HepG2 (cell line): Measurements from ENCODE around the gene CRISPLD2. TPM values are rescaled to one million over a fixed set of nuclear protein-coding genes. Genes with fewer than 3 reads are reported as not detected.

Source experiments
- ATAC-seq: fragments of 200-7000 bp; cut with Tn5 transposase; 3 replicates; pipeline ENCODE4 v1.9.1; 2020; ENCODE audit warnings: mild to moderate bottlenecking, moderate library complexity
- BruUV-seq: library from RNA; stranded (reverse); fragments of 400-500 nt; replicated peaks from 2 replicates; lab custom pipeline; 2021; lab: Mats Ljungman, UMichigan
- CTCF ChIA-PET: fragments of 300-600 bp; formaldehyde crosslinking; extraction: SDS; loops from one replicate; lab custom pipeline; 2021; ENCODE audit warnings: low total read pairs, inconsistent platforms, low intra/inter-chr PET ratio; lab: Yijun Ruan, JAX
- POLR2A ChIA-PET: fragments of 350-600 bp; sonication (Branson Sonifier 250); formaldehyde crosslinking; loops from one replicate; lab custom pipeline; 2020; ENCODE audit warnings: antibody characterized with exemption, inconsistent platforms; lab: Yijun Ruan, JAX
- DNase-seq: peaks from one replicate; pipeline ENCODE4 v3.0.0-alpha.2; 2015; ENCODE audit warnings: low spot score
- FAIRE-seq: peaks from 3 replicates; lab custom pipeline; 2011; peaks lifted over from hg19 to GRCh38; lab: Jason Lieb, UNC
- H2AFZ ChIP-seq: one replicate; pipeline ENCODE4 v1.6.1; 2011; ENCODE audit warnings: low read length, inconsistent platforms
- H3K27ac ChIP-seq: fragments of 300-600 bp; 3 replicates; pipeline ENCODE4 v1.8.0; 2011; ENCODE audit warnings: mixed run types, mild to moderate bottlenecking, mixed read lengths, low read length, inconsistent platforms; ENCODE audit not compliant: insufficient read depth; ENCODE audit errors: extremely low read length
- H3K27me3 ChIP-seq, 2 experiments: fragments of 200-600 bp in 1 of 2; 2 replicates in 1 of 2; 3 replicates in 1 of 2; pipeline versions ENCODE4 v1.6.0 to v1.8.0; 2011; ENCODE audit warnings: low read length in 2 of 2, mild to moderate bottlenecking in 2 of 2, moderate library complexity in 2 of 2, inconsistent platforms in 1 of 2; ENCODE audit not compliant: insufficient read depth in 2 of 2, control insufficient read depth in 1 of 2
- H3K36me3 ChIP-seq, 2 experiments: fragments of 200-600 bp in 1 of 2; replicated peaks in 1 of 2; 2 replicates in 1 of 2; 3 replicates in 1 of 2; pipeline versions ENCODE4 v1.5.1 to v1.8.0; 2011; ENCODE audit warnings: low read length in 2 of 2, inconsistent platforms in 1 of 2; ENCODE audit not compliant: insufficient read depth in 2 of 2, control insufficient read depth in 1 of 2
- H3K4me1 ChIP-seq: 2 replicates; pipeline ENCODE4 v1.5.1; 2012; ENCODE audit warnings: low read length, inconsistent platforms; ENCODE audit not compliant: insufficient read depth
- H3K4me2 ChIP-seq: 2 replicates; pipeline ENCODE4 v1.6.0; 2011; ENCODE audit warnings: low read depth, low read length, inconsistent platforms
- H3K4me3 ChIP-seq, 3 experiments: fragments of 200-600 bp in 1 of 3; sonication (generic), shearing (Covaris generic) in 1 of 3; replicated peaks in 1 of 3; 2 replicates each; pipeline ENCODE4 v1.5.1; 2011 to 2016; ENCODE audit warnings: low read length in 3 of 3, inconsistent platforms in 2 of 3, low read depth in 2 of 3, mild to moderate bottlenecking in 2 of 3, control low read depth in 1 of 3, mixed read lengths in 1 of 3; ENCODE audit not compliant: insufficient read depth in 1 of 3
- H3K79me2 ChIP-seq: one replicate; pipeline ENCODE4 v1.6.1; 2011; ENCODE audit warnings: low read length, inconsistent platforms; ENCODE audit not compliant: insufficient read depth
- H3K9ac ChIP-seq: 2 replicates; pipeline ENCODE4 v1.6.0; 2011; ENCODE audit warnings: mild to moderate bottlenecking, low read depth, low read length, inconsistent platforms; ENCODE audit not compliant: insufficient read depth
- H3K9me3 ChIP-seq: 2 replicates; pipeline ENCODE4 v1.5.1; 2012; ENCODE audit warnings: mild to moderate bottlenecking, low read length
- H4K20me1 ChIP-seq: 2 replicates; pipeline ENCODE4 v1.6.0; 2011; ENCODE audit warnings: inconsistent platforms, mild to moderate bottlenecking, low read length, moderate library complexity; ENCODE audit not compliant: insufficient read depth
- FLYWCH1 ChIP-seq: sonication (generic); formaldehyde crosslinking; IDR thresholded peaks from 2 replicates; pipeline ENCODE4 v1.8.1; 2023; ENCODE audit warnings: mild to moderate bottlenecking, missing genetic modification reagents
- MNT ChIP-seq: fragments of 450-650 bp; IDR thresholded peaks from 2 replicates; pipeline ENCODE4 v1.6.1; 2016
- NFRKB ChIP-seq: fragments of 450-650 bp; IDR thresholded peaks from 2 replicates; pipeline ENCODE4 v1.6.1; 2017
- NR2F6 ChIP-seq, 2 experiments: IDR thresholded peaks; 2 replicates each; pipeline ENCODE4 v1.6.1; 2016; ENCODE audit warnings: antibody characterized with exemption in 1 of 2, mild to moderate bottlenecking in 1 of 2
- POLR2AphosphoS5 ChIP-seq: IDR thresholded peaks from 2 replicates; pipeline ENCODE4 v1.6.1; 2012; ENCODE audit warnings: low read depth, low read length
- SYNCRIP ChIP-seq: fragments of 200-400 bp; formaldehyde crosslinking; IDR thresholded peaks from 2 replicates; pipeline ENCODE4 v1.6.1; 2018; ENCODE audit warnings: mild to moderate bottlenecking, low read depth, low read length; ENCODE audit not compliant: insufficient read depth
- ZNF101 ChIP-seq: sonication (generic); formaldehyde crosslinking; IDR thresholded peaks from 2 replicates; pipeline ENCODE4 v1.4.0; 2020; ENCODE audit warnings: mild to moderate bottlenecking, low read depth, missing genetic modification reagents, borderline replicate concordance
- ZNF672 ChIP-seq: sonication (generic); formaldehyde crosslinking; IDR thresholded peaks from 2 replicates; pipeline ENCODE4 v1.8.1; 2022; ENCODE audit warnings: missing genetic modification reagents
- ZSCAN25 ChIP-seq: sonication (generic); formaldehyde crosslinking; IDR thresholded peaks from 2 replicates; pipeline ENCODE4 v1.8.0; 2022; ENCODE audit warnings: mild to moderate bottlenecking, missing genetic modification reagents
- WGBS: methylation state at CpG from one replicate; pipeline ENCODE4 v1.1.6; 2017; ENCODE audit warnings: low lambda C conversion rate; 5-methylcytosine and 5-hydroxymethylcytosine counted together
- in situ Hi-C: cut with HindIII; loops from 2 replicates; pipeline ENCODE4 v1.10.0; 2017; ENCODE audit warnings: low pct_unique_long_range_greater_than_20kb; ENCODE audit not compliant: extremely low pct_ligation_motif_present
- intact Hi-C: fragments of 100-400 bp; cut with micrococcal nuclease; formaldehyde crosslinking; loops from one replicate; pipeline ENCODE4 v1.10.0; 2022; ENCODE audit not compliant: unreplicated experiment
- polyA plus RNA-seq, 8 experiments: library from polyadenylated mRNA; depleted of rRNA in 3 of 8; stranded (reverse) in 7 of 8; unstranded in 1 of 8; fragments of >200 nt; fragmentation: Illumina TruSeq in 4 of 8; extraction: Trizol in 4 of 8; gene quantifications; 2 replicates each; pipeline versions ENCODE4 v1.2.1 to v1.2.3, GENCODE V29; 2011 to 2016; ENCODE audit warnings: low read depth in 4 of 8, missing spikeins in 1 of 8, mixed read lengths in 1 of 8; ENCODE audit not compliant: insufficient read depth in 1 of 8
- total RNA-seq, 5 experiments: library from RNA; depleted of rRNA; stranded (reverse); fragments of >200 nt; fragmentation: Illumina TruSeq; extraction: Trizol; gene quantifications; 2 replicates each; pipeline ENCODE4 v1.2.3, GENCODE V29; 2016; ENCODE audit warnings: low read depth in 1 of 5

Gene CRISPLD2
- total and polyA plus RNA-seq, 2 of the 13 experiments (the other 11 are each of a cell fraction or from before 2014, with no cell fraction given), result 0.04 to 0.31 TPM

- TF ChIP-seq POLR2AphosphoS5, result no peak
- no peak for TF ChIP-seq SYNCRIP
- no peak for TF ChIP-seq NR2F6 (IDR thresholded peaks at IDR 0.05)
- no peak for TF ChIP-seq NR2F6 (CRISPR knock-in tag; IDR thresholded peaks at IDR 0.05)
- TF ChIP-seq ZNF101 (CRISPR knock-in tag), result no peak
- TF ChIP-seq ZSCAN25, result no peak
- no peak for TF ChIP-seq ZNF672 (CRISPR knock-in tag)
- no peak for TF ChIP-seq NFRKB
- TF ChIP-seq, all 625 proteins: peak for 0
- ATAC-seq, result peak; percentile 20; the same call in 1 of the 3 replicates
- CTCF ChIA-PET, result no interaction called here
- in situ Hi-C loops (no loop called here), intact Hi-C loops (no loop called here)
- peaks cover 16 to 76% of the 10 kb centered on the region in 2 experiments for H3K27me3 ChIP-seq
- BruUV-seq, result no TSS peak
- peak overlapping the region; percentile 50 for H3K4me2 ChIP-seq
- H3K36me3 ChIP-seq, result no peaks in the 10 kb centered on the region
- H4K20me1 ChIP-seq, result no peaks in the 10 kb centered on the region
- DNase-seq, result no peak
- H2AFZ ChIP-seq, result no peak overlapping the region
- FAIRE-seq, result no peak
- H3K4me3 ChIP-seq, result peak overlapping the region in 2 of 3 experiments; percentile 23 to 36; a peak in 3 of 6 replicates
- WGBS, result 28% methylated on average over 11 of the region's 11 CpGs
- no peak overlapping the region for H3K9ac ChIP-seq
- H3K27ac ChIP-seq, result no peak overlapping the region
- no peaks in the 10 kb centered on the region for H3K79me2 ChIP-seq
- 0 out of 2 replicates have a peak, but pooled peaks cover 6% of the 10 kb centered on the region for H3K4me1 ChIP-seq
- POLR2A ChIA-PET, result no interaction called here
- no peaks in the 10 kb centered on the region for H3K9me3 ChIP-seq
Measured at GRCh38 chr16:84833144-84833500, 13.3 kb downstream of the CRISPLD2 start.

- TF ChIP-seq FLYWCH1 (CRISPR knock-in tag) (no peak), MNT (0 out of 2 replicates have a peak, but pooled peaks have one; percentile 10)
- H3K27me3 ChIP-seq, result peaks cover 16 to 76% of the 10 kb centered on the region in 2 experiments
- H3K4me2 ChIP-seq, result no peak overlapping the region
- H3K9ac ChIP-seq, result no peak overlapping the region
- H4K20me1 ChIP-seq, result no peaks in the 10 kb centered on the region
- in situ Hi-C loops, result no loop called here
- no peak overlapping the region for H3K4me3 ChIP-seq
- FAIRE-seq, result no peak
- no peak overlapping the region for H2AFZ ChIP-seq
- no peak overlapping the region for H3K27ac ChIP-seq
- H3K79me2 ChIP-seq, result no peaks in the 10 kb centered on the region
- 43% methylated on average over 23 of the region's 34 CpGs for WGBS
- no TSS peak for BruUV-seq
- H3K36me3 ChIP-seq, result no peaks in the 10 kb centered on the region
- DNase-seq, result no peak
- intact Hi-C loops, result no loop called here
- no peaks in the 10 kb centered on the region for H3K9me3 ChIP-seq
- ChIA-PET CTCF (no interaction called here), POLR2A (no interaction called here)
- H3K4me1 ChIP-seq, result 0 out of 2 replicates have a peak, but pooled peaks cover 6% of the 10 kb centered on the region
- no peak for ATAC-seq
Measured at GRCh38 chr16:84833542-84834402, 14.0 kb downstream of the CRISPLD2 start.
